ENCODE data around the gene MADD. TPM values are rescaled to one million over a fixed set of nuclear protein-coding genes. Genes with fewer than 3 reads are reported as not detected.

The MADD gene
- total RNA-seq, 1 experiment from 2014 or later: 26.4 TPM

DNA sequence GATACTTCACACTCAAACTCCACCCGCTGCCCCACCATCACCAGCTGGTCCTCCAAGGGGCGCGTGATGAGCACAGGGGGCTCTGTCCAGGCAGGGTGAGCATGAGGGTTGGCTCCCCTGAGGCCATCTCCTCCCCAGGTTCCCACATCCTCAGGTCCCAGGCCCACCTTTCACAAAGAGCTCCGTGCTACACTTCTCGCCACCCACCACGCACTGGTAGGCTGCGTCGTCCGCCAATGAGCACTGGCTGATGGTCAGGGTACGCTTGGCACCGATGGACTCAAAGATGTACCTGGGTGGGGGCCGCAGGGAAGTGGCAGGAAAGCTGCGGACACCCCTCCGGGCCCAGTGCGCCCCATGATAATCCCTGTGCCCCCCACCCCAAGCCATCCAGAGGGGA is 72.9 kb downstream of the MADD start:
- no peak for DNase-seq
- TF ChIP-seq EZH2phosphoT487 (IDR thresholded peaks at IDR 0.05; ENCODE audit: borderline replicate concordance, low read length) (no peak), EZH2 (IDR thresholded peaks at IDR 0.05; ENCODE audit: low read length, unreplicated experiment) (no peak)
- TF ChIP-seq, protein P1, sequence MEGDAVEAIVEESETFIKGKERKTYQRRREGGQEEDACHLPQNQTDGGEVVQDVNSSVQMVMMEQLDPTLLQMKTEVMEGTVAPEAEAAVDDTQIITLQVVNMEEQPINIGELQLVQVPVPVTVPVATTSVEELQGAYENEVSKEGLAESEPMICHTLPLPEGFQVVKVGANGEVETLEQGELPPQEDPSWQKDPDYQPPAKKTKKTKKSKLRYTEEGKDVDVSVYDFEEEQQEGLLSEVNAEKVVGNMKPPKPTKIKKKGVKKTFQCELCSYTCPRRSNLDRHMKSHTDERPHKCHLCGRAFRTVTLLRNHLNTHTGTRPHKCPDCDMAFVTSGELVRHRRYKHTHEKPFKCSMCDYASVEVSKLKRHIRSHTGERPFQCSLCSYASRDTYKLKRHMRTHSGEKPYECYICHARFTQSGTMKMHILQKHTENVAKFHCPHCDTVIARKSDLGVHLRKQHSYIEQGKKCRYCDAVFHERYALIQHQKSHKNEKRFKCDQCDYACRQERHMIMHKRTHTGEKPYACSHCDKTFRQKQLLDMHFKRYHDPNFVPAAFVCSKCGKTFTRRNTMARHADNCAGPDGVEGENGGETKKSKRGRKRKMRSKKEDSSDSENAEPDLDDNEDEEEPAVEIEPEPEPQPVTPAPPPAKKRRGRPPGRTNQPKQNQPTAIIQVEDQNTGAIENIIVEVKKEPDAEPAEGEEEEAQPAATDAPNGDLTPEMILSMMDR (conservative IDR thresholded peaks at IDR 0.05; ENCODE audit: low read depth, low read length): no peak
- H3K4me1 ChIP-seq (ENCODE audit: insufficient read depth, low read length): no peaks in the 10 kb centered on the region
- no peak for ATAC-seq
- H3K27me3 ChIP-seq (ENCODE audit: low read length): no peaks in the 10 kb centered on the region
- H3K4me2 ChIP-seq (ENCODE audit: low read length): no peak overlapping the region
- no peaks in the 10 kb centered on the region for H3K9me3 ChIP-seq (ENCODE audit: low read length)
- BruUV-seq (replicated peaks): no TSS peak
- intact Hi-C loops (cut with micrococcal nuclease): no loop called here
- H2AFZ ChIP-seq (ENCODE audit: low read length): no peak overlapping the region
- H3K4me3 ChIP-seq (ENCODE audit: low read length): no peak overlapping the region
- ChIA-PET POLR2A (ENCODE audit: unreplicated experiment) (no interaction called here), CTCF (no interaction called here)
- H3F3A ChIP-seq (ENCODE audit: low read length, unreplicated experiment): no peaks in the 10 kb centered on the region
- H3K9me2 ChIP-seq (replicated peaks; ENCODE audit: low read length): no peaks in the 10 kb centered on the region
- H3K36me3 ChIP-seq (ENCODE audit: low read depth, low read length): no peaks in the 10 kb centered on the region
- H4K20me1 ChIP-seq (ENCODE audit: low read length): no peaks in the 10 kb centered on the region
- no peaks in the 10 kb centered on the region for H3K79me2 ChIP-seq (ENCODE audit: low read length)
- no peak overlapping the region for H3K27ac ChIP-seq (ENCODE audit: low read length)
- no peak overlapping the region for H3K9ac ChIP-seq (ENCODE audit: low read length)

DNA sequence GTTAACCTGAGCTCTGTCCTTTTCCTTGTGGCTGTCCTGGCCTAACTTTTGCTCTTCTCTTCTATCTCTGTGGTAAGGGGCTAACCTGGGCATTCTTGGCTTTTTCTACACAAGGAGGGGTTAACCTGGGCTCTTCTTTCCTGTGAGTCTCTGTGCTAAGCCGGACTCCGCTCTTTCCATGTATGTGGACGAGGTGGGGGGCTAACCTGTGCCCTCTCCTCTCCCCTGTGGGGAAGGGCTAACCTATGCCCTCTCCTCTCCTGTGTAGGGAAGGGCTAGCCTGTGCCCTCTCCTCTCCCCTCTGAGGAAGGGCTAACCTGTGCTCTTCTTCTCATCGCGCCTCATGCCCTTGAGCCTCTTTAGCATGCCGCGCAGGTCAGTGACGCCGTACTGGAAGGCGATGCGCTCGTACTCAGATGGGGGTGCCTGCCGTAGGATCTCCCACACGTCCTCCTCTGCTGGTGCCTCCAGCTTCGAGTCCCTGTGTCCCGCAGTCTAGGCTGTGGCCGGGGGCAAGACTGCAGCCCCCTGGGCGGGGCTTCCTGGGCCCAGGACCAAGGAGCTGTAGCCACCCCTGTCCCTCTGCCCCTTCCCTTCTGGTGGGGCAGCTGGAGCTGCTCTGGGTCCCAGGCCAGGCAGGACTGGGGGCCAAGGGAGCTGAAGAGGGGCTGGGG is 76.1 kb downstream of the MADD start:
- no peaks in the 10 kb centered on the region for H3K9me2 ChIP-seq (replicated peaks; ENCODE audit: low read length)
- H3K4me2 ChIP-seq (ENCODE audit: low read length): no peak overlapping the region
- H3K27ac ChIP-seq (ENCODE audit: low read length): no peak overlapping the region
- H3K4me3 ChIP-seq (ENCODE audit: low read length): no peak overlapping the region
- H3F3A ChIP-seq (ENCODE audit: low read length, unreplicated experiment): no peaks in the 10 kb centered on the region
- ChIA-PET CTCF (no interaction called here), POLR2A (ENCODE audit: unreplicated experiment) (no interaction called here)
- no peaks in the 10 kb centered on the region for H3K36me3 ChIP-seq (ENCODE audit: low read depth, low read length)
- no peak overlapping the region for H3K9ac ChIP-seq (ENCODE audit: low read length)
- H3K27me3 ChIP-seq (ENCODE audit: low read length): no peaks in the 10 kb centered on the region
- no peaks in the 10 kb centered on the region for H3K4me1 ChIP-seq (ENCODE audit: insufficient read depth, low read length)
- BruUV-seq (replicated peaks): no TSS peak
- no peak for TF ChIP-seq EZH2phosphoT487 (IDR thresholded peaks at IDR 0.05; ENCODE audit: borderline replicate concordance, low read length)
- TF ChIP-seq, protein P1 (conservative IDR thresholded peaks at IDR 0.05; ENCODE audit: low read depth, low read length): no peak
- TF ChIP-seq EZH2 (IDR thresholded peaks at IDR 0.05; ENCODE audit: low read length, unreplicated experiment): no peak
- intact Hi-C loops (cut with micrococcal nuclease): no loop called here
- H3K79me2 ChIP-seq (ENCODE audit: low read length): no peaks in the 10 kb centered on the region
- no peak for DNase-seq
- H3K9me3 ChIP-seq (ENCODE audit: low read length): no peaks in the 10 kb centered on the region
- no peaks in the 10 kb centered on the region for H4K20me1 ChIP-seq (ENCODE audit: low read length)
- no peak overlapping the region for H2AFZ ChIP-seq (ENCODE audit: low read length)
- no peak for ATAC-seq

DNA sequence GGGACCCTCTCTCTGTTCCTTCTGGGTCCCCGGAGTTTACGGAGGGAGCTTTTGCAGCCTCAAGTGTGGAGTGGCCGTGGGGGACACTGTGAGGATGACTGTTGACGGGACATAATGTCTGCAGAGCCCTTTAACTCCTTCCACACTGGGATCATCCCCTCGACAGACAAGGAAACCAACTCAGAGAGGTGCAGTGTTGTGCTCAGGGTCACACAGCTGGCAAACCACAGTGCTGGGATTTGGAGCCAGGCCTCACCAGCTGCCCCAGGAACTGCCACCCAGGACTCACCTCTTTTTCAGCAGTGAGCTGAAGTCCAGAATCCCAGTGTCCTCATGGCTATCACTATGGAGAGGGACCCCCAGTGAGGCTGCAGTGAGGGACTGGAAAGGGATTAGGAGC is 77.2 kb downstream of the MADD start:
- Histone ChIP-seq H3K4me3 (ENCODE audit: low read length) (no peak overlapping the region), H3K27me3 (ENCODE audit: low read length) (no peaks in the 10 kb centered on the region), H2AFZ (ENCODE audit: low read length) (no peak overlapping the region), H3K4me2 (ENCODE audit: low read length) (no peak overlapping the region), H3K27ac (ENCODE audit: low read length) (no peak overlapping the region), H3K36me3 (ENCODE audit: low read depth, low read length) (no peaks in the 10 kb centered on the region), H3K79me2 (ENCODE audit: low read length) (no peaks in the 10 kb centered on the region), H4K20me1 (ENCODE audit: low read length) (no peaks in the 10 kb centered on the region), H3K4me1 (ENCODE audit: insufficient read depth, low read length) (no peaks in the 10 kb centered on the region), H3K9me3 (ENCODE audit: low read length) (no peaks in the 10 kb centered on the region), H3K9me2 (replicated peaks; ENCODE audit: low read length) (no peaks in the 10 kb centered on the region), H3F3A (ENCODE audit: low read length, unreplicated experiment) (no peaks in the 10 kb centered on the region), H3K9ac (ENCODE audit: low read length) (no peak overlapping the region)
- ChIA-PET CTCF (no interaction called here), POLR2A (ENCODE audit: unreplicated experiment) (no interaction called here)
- TF ChIP-seq EZH2 (IDR thresholded peaks at IDR 0.05; ENCODE audit: low read length, unreplicated experiment): no peak
- TF ChIP-seq EZH2phosphoT487 (IDR thresholded peaks at IDR 0.05; ENCODE audit: borderline replicate concordance, low read length): no peak
- TF ChIP-seq, protein P1 (conservative IDR thresholded peaks at IDR 0.05; ENCODE audit: low read depth, low read length): no peak
- no peak for ATAC-seq
- BruUV-seq (replicated peaks): no TSS peak
- DNase-seq: no peak
- intact Hi-C loops (cut with micrococcal nuclease): no loop called here
